ENCODE measurements around the gene RPP25L.

Gene RPP25L

DNA sequence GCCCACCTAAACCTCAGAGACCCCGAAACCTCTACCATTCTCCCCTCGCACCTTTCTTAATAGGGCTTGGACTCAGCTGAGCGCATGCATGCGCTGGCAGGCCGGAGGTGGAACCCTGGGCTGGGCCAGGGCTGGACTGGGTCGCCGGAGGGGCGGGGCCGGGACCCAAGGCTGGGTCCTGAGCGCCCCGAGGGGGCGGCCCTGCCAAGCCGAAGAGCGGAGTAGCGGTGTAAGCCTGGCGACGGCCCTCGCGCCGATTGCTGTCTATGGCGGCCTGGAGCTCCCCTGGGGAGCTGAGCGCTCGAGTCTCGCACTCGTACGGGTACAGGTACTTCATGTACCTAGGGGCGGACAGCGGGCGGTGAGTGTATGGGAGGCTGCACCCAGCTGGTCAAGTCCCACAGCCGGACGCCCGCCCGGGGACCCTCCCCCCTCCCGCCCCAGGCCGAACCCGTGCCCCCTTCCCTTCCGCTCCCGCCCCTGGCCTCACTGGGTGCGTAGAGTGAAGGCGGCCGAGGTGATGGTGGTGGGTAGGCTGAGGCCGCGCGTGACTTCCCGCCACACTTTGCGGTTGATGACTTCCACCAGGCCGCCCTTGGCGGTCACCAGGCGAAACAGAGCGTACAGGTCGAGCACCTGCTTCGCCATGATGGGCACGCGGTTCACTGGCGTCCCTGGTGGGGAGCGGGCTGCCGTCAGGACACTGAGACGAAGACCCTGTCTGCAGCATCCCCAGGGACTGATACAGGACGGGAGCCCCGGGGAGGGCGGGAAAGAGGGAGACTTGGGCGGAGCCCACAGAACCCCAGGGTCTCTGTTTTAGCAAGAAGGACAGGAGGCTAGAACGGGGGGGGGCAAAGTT lies 11.7 kb upstream of the RPP25L start:
- DNase-seq = no peak
- Histone ChIP-seq H3K27me3 (peaks cover 4 to 66% of the 10 kb centered on the region in 2 donors), H3K36me3 (peaks cover 0 to 2% (median 0%) of the 10 kb centered on the region in 3 donors), H3K9me3 (no peaks in the 10 kb centered on the region), H3K4me1 (peaks cover 0 to 35% (median 26%) of the 10 kb centered on the region in 4 donors), H3K4me3 (no peak overlapping the region), H3K27ac (no peak overlapping the region)
- TF ChIP-seq, protein P1, sequence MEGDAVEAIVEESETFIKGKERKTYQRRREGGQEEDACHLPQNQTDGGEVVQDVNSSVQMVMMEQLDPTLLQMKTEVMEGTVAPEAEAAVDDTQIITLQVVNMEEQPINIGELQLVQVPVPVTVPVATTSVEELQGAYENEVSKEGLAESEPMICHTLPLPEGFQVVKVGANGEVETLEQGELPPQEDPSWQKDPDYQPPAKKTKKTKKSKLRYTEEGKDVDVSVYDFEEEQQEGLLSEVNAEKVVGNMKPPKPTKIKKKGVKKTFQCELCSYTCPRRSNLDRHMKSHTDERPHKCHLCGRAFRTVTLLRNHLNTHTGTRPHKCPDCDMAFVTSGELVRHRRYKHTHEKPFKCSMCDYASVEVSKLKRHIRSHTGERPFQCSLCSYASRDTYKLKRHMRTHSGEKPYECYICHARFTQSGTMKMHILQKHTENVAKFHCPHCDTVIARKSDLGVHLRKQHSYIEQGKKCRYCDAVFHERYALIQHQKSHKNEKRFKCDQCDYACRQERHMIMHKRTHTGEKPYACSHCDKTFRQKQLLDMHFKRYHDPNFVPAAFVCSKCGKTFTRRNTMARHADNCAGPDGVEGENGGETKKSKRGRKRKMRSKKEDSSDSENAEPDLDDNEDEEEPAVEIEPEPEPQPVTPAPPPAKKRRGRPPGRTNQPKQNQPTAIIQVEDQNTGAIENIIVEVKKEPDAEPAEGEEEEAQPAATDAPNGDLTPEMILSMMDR (IDR thresholded peaks at IDR 0.05) = no peak
- intact Hi-C loops (cut with DNase I; ENCODE audit: low total_unique reads) = no loop called here

DNA sequence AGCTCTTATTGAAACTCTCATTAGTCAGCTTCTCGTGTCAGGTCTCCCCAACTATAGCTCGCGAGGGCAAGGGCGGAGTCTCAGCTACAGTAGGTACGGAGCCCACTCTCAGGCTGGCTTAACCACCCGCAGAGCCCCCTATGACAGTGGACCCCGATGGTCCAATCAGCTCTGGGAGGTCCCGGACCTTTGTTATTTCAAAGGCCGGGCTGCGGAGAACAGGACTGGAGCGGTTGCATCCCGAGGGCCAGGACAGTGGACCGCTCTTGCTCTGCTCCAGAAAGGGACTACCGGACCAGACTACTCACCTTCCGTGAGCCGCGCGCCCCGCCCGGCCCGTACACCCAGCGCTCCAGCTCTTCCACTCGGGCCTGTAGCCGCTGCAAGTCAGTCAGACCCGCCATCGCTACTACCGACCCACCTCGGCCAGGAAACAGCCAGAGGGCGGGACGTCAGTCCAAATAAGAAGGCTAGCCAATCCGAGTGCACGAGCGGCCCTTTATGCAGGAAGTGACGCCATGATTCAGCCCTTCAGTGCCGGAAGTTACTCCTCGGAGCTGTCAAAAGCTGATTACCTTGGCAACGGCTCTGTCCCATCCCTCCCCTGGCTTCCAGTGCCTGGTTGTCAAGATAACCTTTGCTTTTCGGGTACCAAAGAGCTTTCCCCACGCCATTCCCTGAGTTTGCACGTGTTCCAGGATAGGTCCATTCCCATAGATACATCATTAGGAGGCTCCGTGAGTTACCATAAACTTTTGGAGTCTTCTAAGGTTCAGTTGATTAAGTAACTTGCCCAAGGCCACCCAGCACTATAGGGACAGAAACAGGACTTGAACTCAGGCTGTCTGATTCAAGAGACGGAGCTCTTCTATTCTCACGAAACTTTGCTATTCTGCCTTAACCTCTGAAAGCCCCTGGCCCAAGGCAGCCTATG lies 8.4 kb upstream of the RPP25L start, which contains the start of gene DCTN3:
Gene DCTN3 (minus strand): TSS at position 435 of the 934 bp plus-strand sequence. CDS start 31 bp downstream, at position 404.
- peak; percentile 95 to 96 for DNase-seq
- TF ChIP-seq, protein P1 (IDR thresholded peaks at IDR 0.05) = no peak
- H3K27ac ChIP-seq = peak within 1 kb of the TSS; percentile 54 to 69
- H3K4me3 ChIP-seq = peak within 1 kb of the TSS; percentile 71 to 95
- no peaks in the 10 kb centered on the region for H3K9me3 ChIP-seq
- peaks cover 4 to 35% of the 10 kb centered on the region in 2 donors for H3K27me3 ChIP-seq
- intact Hi-C loops (cut with DNase I; ENCODE audit: low total_unique reads) = no loop called here
- peaks cover 11 to 35% (median 29%) of the 10 kb centered on the region in 3 donors for H3K36me3 ChIP-seq
- peaks cover 0 to 32% (median 20%) of the 10 kb centered on the region in 4 donors for H3K4me1 ChIP-seq

DNA sequence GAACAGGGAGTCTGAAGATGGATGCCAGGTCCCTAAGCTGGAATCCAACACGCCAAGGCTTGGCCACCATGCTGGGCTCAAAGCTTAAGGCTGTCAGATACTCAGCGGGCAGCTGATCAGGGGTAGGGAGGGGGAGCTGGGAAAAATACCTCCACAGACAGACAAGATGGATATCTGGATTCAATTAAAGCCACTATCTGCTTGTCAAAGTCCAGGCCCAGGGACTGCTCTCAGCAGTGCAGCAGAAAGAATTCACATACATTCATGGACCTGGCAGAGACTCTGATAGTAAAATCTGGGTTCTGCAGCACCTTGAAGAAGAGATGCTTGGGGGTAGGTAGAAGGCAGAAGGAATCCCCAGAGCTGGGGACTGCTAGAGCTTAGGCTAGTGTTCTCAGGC lies 3.2 kb upstream of the RPP25L start:
- no peak overlapping the region for H3K27ac ChIP-seq
- no peak for DNase-seq
- H3K4me3 ChIP-seq = no peak overlapping the region
- H3K27me3 ChIP-seq = no peaks in the 10 kb centered on the region
- peaks cover 11 to 53% (median 47%) of the 10 kb centered on the region in 3 donors for H3K36me3 ChIP-seq
- intact Hi-C loops (cut with DNase I; ENCODE audit: low total_unique reads) = loop anchor here (10.0 kb wide), 2 partner anchors 90 to 160 kb away; partner anchors contain the start of genes DNAI1 and FAM219A
- peaks cover 0 to 33% (median 29%) of the 10 kb centered on the region in 4 donors for H3K4me1 ChIP-seq
- no peaks in the 10 kb centered on the region for H3K9me3 ChIP-seq
- TF ChIP-seq, protein P1 (IDR thresholded peaks at IDR 0.05) = no peak

DNA sequence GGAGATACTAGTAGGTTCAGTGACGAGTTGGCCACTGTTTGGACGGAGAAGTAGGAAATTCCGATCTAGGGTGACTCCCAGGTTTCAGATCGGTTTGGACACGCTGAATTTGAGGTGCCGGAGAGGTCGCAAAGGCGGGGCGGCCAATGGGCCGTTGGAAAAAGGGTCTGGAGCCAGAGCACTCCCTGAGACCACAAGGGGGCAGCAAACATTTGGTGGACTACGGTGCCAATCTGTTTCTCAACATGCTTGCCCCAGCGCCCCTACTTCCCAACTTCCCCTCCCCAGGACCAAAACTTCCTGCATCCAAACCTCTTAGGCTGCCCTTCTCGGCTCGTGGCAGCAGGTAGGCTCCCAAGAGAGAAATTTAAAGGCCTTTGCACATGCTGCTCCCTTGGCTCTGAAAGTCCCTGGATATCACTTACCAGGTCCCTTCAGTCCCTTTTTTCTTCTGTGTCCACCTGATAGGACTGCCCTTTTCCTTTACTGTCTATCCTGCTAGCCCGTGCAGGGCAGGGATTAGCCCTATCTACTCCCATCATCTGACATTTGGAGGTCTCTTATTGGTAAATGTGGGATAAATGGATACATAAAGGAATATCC lies 992 bp upstream of the RPP25L start:
- peaks cover 0 to 24% (median 20%) of the 10 kb centered on the region in 4 donors for H3K4me1 ChIP-seq
- peak overlapping the region; percentile 76 to 83 for H3K27ac ChIP-seq
- intact Hi-C loops (cut with DNase I; ENCODE audit: low total_unique reads) = loop anchor here (2.0 to 10.0 kb wide), 3 partner anchors 20 to 158 kb away; partner anchors contain the start of genes DNAI1 and FAM219A
- TF ChIP-seq, protein P1 (IDR thresholded peaks at IDR 0.05) = peak; percentile 78 to 86
- H3K9me3 ChIP-seq = no peaks in the 10 kb centered on the region
- no peaks in the 10 kb centered on the region for H3K27me3 ChIP-seq
- peak; percentile 72 to 85 for DNase-seq
- peaks cover 11 to 44% (median 42%) of the 10 kb centered on the region in 3 donors for H3K36me3 ChIP-seq
- peak overlapping the region; percentile 60 to 63 for H3K4me3 ChIP-seq
